ENCODE results near the gene NUDT13. TPM values are rescaled to one million over a fixed set of nuclear protein-coding genes. Genes with fewer than 3 reads are reported as not detected.

Gene NUDT13
- polyA plus RNA-seq, 1 donor from 2014 or later, result 1.8 TPM

GRCh38 chr10:73096449-73097304 lies 13.6 kb upstream of the NUDT13 start, which contains the start of gene P4HA1:
Gene P4HA1, minus strand, starts transcription at chr10:73096866. Its CDS starts 21,983 bp downstream, at chr10:73074883.
- Histone ChIP-seq H3K79me2 (replicated peaks; ENCODE audit: insufficient read depth, low read length) (peaks cover 14% of the 10 kb centered on the region), H2AFZ (ENCODE audit: low read depth, low read length) (peak within 1 kb of the TSS; percentile 83), H3K36me3 (ENCODE audit: insufficient read depth, low read length) (no peaks in the 10 kb centered on the region), H3K27me3 (ENCODE audit: insufficient read depth, low read depth, low read length) (no peaks in the 10 kb centered on the region), H3K9me2 (ENCODE audit: insufficient read depth, low read length) (no peaks in the 10 kb centered on the region), H3K9ac (ENCODE audit: low read length) (peak within 1 kb of the TSS; percentile 75), H3F3A (ENCODE audit: insufficient read depth, low read length, poor library complexity, severe bottlenecking) (no peaks in the 10 kb centered on the region), H3K9me3 (ENCODE audit: low read length) (no peaks in the 10 kb centered on the region), H3K4me2 (ENCODE audit: low read length) (peak within 1 kb of the TSS; percentile 99), H4K20me1 (ENCODE audit: insufficient read depth) (no peaks in the 10 kb centered on the region), H3K27ac (ENCODE audit: low read length) (peak within 1 kb of the TSS; percentile 92), H3K4me3 (ENCODE audit: low read length) (peak within 1 kb of the TSS; percentile 99)
- TF ChIP-seq MXI1 (conservative IDR thresholded peaks at IDR 0.05; ENCODE audit: poor library complexity, severe bottlenecking) (peak; percentile 70), RAD21 (conservative IDR thresholded peaks at IDR 0.05) (peak; percentile 65), EZH2 (IDR thresholded peaks at IDR 0.05; ENCODE audit: borderline replicate concordance, insufficient read depth, low read length, poor library complexity, severe bottlenecking) (no peak), POLR2AphosphoS5 (IDR thresholded peaks at IDR 0.05) (peak; percentile 60), EP300 (conservative IDR thresholded peaks at IDR 0.05; ENCODE audit: poor library complexity, severe bottlenecking) (peak; percentile 68), SMC3 (conservative IDR thresholded peaks at IDR 0.05; ENCODE audit: poor library complexity) (peak; percentile 69), TAF1 (IDR thresholded peaks at IDR 0.05; ENCODE audit: low read depth) (no peak)
- TF ChIP-seq, protein P1, sequence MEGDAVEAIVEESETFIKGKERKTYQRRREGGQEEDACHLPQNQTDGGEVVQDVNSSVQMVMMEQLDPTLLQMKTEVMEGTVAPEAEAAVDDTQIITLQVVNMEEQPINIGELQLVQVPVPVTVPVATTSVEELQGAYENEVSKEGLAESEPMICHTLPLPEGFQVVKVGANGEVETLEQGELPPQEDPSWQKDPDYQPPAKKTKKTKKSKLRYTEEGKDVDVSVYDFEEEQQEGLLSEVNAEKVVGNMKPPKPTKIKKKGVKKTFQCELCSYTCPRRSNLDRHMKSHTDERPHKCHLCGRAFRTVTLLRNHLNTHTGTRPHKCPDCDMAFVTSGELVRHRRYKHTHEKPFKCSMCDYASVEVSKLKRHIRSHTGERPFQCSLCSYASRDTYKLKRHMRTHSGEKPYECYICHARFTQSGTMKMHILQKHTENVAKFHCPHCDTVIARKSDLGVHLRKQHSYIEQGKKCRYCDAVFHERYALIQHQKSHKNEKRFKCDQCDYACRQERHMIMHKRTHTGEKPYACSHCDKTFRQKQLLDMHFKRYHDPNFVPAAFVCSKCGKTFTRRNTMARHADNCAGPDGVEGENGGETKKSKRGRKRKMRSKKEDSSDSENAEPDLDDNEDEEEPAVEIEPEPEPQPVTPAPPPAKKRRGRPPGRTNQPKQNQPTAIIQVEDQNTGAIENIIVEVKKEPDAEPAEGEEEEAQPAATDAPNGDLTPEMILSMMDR (IDR thresholded peaks at IDR 0.05; ENCODE audit: poor library complexity, severe bottlenecking), result peak; percentile 89
- TF ChIP-seq, protein P2, sequence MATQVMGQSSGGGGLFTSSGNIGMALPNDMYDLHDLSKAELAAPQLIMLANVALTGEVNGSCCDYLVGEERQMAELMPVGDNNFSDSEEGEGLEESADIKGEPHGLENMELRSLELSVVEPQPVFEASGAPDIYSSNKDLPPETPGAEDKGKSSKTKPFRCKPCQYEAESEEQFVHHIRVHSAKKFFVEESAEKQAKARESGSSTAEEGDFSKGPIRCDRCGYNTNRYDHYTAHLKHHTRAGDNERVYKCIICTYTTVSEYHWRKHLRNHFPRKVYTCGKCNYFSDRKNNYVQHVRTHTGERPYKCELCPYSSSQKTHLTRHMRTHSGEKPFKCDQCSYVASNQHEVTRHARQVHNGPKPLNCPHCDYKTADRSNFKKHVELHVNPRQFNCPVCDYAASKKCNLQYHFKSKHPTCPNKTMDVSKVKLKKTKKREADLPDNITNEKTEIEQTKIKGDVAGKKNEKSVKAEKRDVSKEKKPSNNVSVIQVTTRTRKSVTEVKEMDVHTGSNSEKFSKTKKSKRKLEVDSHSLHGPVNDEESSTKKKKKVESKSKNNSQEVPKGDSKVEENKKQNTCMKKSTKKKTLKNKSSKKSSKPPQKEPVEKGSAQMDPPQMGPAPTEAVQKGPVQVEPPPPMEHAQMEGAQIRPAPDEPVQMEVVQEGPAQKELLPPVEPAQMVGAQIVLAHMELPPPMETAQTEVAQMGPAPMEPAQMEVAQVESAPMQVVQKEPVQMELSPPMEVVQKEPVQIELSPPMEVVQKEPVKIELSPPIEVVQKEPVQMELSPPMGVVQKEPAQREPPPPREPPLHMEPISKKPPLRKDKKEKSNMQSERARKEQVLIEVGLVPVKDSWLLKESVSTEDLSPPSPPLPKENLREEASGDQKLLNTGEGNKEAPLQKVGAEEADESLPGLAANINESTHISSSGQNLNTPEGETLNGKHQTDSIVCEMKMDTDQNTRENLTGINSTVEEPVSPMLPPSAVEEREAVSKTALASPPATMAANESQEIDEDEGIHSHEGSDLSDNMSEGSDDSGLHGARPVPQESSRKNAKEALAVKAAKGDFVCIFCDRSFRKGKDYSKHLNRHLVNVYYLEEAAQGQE (IDR thresholded peaks at IDR 0.05; ENCODE audit: borderline replicate concordance), result peak; percentile 45

GRCh38 chr10:73097305-73097670 lies 13.0 kb upstream of the NUDT13 start:
- Histone ChIP-seq H3K79me2 (replicated peaks; ENCODE audit: insufficient read depth, low read length) (peaks cover 14% of the 10 kb centered on the region), H4K20me1 (ENCODE audit: insufficient read depth) (no peaks in the 10 kb centered on the region), H3K27me3 (ENCODE audit: insufficient read depth, low read depth, low read length) (no peaks in the 10 kb centered on the region), H2AFZ (ENCODE audit: low read depth, low read length) (peak overlapping the region; percentile 83), H3F3A (ENCODE audit: insufficient read depth, low read length, poor library complexity, severe bottlenecking) (no peaks in the 10 kb centered on the region), H3K9me3 (ENCODE audit: low read length) (no peaks in the 10 kb centered on the region), H3K9ac (ENCODE audit: low read length) (peak overlapping the region; percentile 75), H3K9me2 (ENCODE audit: insufficient read depth, low read length) (no peaks in the 10 kb centered on the region), H3K36me3 (ENCODE audit: insufficient read depth, low read length) (no peaks in the 10 kb centered on the region), H3K27ac (ENCODE audit: low read length) (peak overlapping the region; percentile 92), H3K4me3 (ENCODE audit: low read length) (peak overlapping the region; percentile 99), H3K4me2 (ENCODE audit: low read length) (peak overlapping the region; percentile 84)
- TF ChIP-seq POLR2AphosphoS5 (IDR thresholded peaks at IDR 0.05) (no peak), SMC3 (conservative IDR thresholded peaks at IDR 0.05; ENCODE audit: poor library complexity) (no peak), EZH2 (IDR thresholded peaks at IDR 0.05; ENCODE audit: borderline replicate concordance, insufficient read depth, low read length, poor library complexity, severe bottlenecking) (no peak), MXI1 (conservative IDR thresholded peaks at IDR 0.05; ENCODE audit: poor library complexity, severe bottlenecking) (no peak)
- TF ChIP-seq, protein P2 (IDR thresholded peaks at IDR 0.05; ENCODE audit: borderline replicate concordance), result no peak

Data from neural cell (in vitro differentiated cells).